Upper lobe of right lung (tissue), 1 donor: ENCODE results near the gene SLC6A12. TPM values are rescaled to one million over a fixed set of nuclear protein-coding genes. Genes with fewer than 3 reads are reported as not detected.

Experiments
- ATAC-seq: fragments of 200-7000 bp; cut with Tn5 transposase; one replicate; pipeline ENCODE4 v1.9.1; 2020; ENCODE audit warnings: mild to moderate bottlenecking, moderate library complexity
- DNase-seq: peaks from one replicate; pipeline ENCODE4 v3.0.0-alpha.2; 2020
- H3K27ac ChIP-seq: fragments of 200-600 bp; one replicate; pipeline ENCODE4 v1.8.0; 2022
- H3K27me3 ChIP-seq: fragments of 200-600 bp; one replicate; pipeline ENCODE4 v1.8.0; 2022; ENCODE audit warnings: mild to moderate bottlenecking
- H3K36me3 ChIP-seq: fragments of 200-600 bp; one replicate; pipeline ENCODE4 v1.8.0; 2022
- H3K4me1 ChIP-seq: fragments of 200-600 bp; one replicate; pipeline ENCODE4 v1.8.0; 2022
- H3K4me3 ChIP-seq: fragments of 200-600 bp; one replicate; pipeline ENCODE4 v1.8.0; 2022; ENCODE audit warnings: mild to moderate bottlenecking
- H3K9me3 ChIP-seq: fragments of 200-600 bp; one replicate; pipeline ENCODE4 v1.8.0; 2022
- CTCF ChIP-seq: fragments of 200-600 bp; IDR thresholded peaks from one replicate; pipeline ENCODE4 v1.8.0; 2022; ENCODE audit warnings: antibody characterized with exemption
- intact Hi-C: fragments of 100-400 bp; cut with DNase I; formaldehyde crosslinking; loops from one replicate; pipeline ENCODE4 v1.11.0; 2022
- total RNA-seq: library from RNA; stranded (reverse); fragmentation: NEBNext Ultra II Directional; extraction: Animal tissue kit (Norgen Biotek cat#: 25700); gene quantifications from one replicate; pipeline ENCODE4 v1.2.1, GENCODE V29; 2021
- donor health status: DM: no; HTN: yes; CAD: no; lungs with severe emphysema.

SLC6A12 gene
- total RNA-seq, 1 donor from 2014 or later, result 11.1 TPM

DNA sequence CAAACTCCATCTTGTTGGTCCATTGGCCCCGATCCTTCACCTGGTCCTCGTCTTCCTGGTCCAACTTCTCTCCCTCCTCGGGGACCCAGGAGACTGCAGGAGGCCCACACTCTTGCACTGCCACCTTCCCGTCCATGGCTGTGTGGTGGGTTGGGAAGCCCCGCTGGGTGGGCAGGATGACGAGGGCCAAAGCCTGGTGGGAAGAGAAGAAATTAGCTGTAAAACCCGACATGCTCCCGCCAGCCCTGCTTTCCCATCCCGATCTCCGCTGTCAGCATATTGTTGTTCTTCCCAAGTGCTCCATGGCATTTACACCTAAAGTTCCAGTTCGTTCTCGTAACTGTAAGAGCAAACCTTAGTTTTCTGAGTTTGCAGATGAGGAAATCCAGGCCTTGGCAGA is 4.1 kb downstream of the SLC6A12 start:
- Histone ChIP-seq H3K4me3 (no peak overlapping the region), H3K27me3 (peaks cover 21% of the 10 kb centered on the region), H3K9me3 (no peaks in the 10 kb centered on the region), H3K36me3 (no peaks in the 10 kb centered on the region), H3K4me1 (peaks cover 10% of the 10 kb centered on the region), H3K27ac (no peak overlapping the region)
- TF ChIP-seq CTCF, result no peak
- intact Hi-C loops, result no loop called here
- no peak for DNase-seq
- ATAC-seq, result no peak

- Histone ChIP-seq H3K27me3 (peaks cover 26% of the 10 kb centered on the region), H3K9me3 (no peaks in the 10 kb centered on the region), H3K4me3 (no peak overlapping the region), H3K4me1 (peaks cover 11% of the 10 kb centered on the region), H3K27ac (no peak overlapping the region), H3K36me3 (no peaks in the 10 kb centered on the region)
- ATAC-seq (no peak), DNase-seq (no peak)
- no peak for TF ChIP-seq CTCF
- intact Hi-C loops, result no loop called here
These were observed 4.7 kb downstream of the SLC6A12 start for GRCh38 chr12:209246-209645.

DNA sequence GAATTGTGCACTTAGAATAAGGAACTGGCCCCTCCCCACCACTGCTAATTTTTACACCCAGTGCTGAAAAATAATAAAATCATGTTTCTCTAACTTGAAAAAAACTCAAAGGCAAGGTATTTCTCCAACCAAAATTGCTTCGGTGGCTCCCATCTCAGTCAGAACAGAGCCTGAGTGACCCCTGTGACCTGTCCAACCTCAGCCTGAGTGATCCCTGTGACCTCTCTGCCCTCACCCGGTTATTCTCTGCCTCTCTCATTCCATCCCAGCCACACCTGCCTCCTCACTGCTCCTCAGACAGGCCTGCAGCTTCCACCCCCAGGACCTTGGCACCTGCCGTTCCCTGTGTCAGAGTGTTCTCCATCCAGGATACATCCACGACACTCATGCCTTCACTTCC is 5.1 kb downstream of the SLC6A12 start:
- no peak for TF ChIP-seq CTCF
- Histone ChIP-seq H3K27ac (no peak overlapping the region), H3K36me3 (no peaks in the 10 kb centered on the region), H3K27me3 (peaks cover 31% of the 10 kb centered on the region), H3K9me3 (no peaks in the 10 kb centered on the region), H3K4me1 (peaks cover 16% of the 10 kb centered on the region), H3K4me3 (no peak overlapping the region)
- ATAC-seq (no peak), DNase-seq (no peak)
- intact Hi-C loops, result no loop called here

DNA sequence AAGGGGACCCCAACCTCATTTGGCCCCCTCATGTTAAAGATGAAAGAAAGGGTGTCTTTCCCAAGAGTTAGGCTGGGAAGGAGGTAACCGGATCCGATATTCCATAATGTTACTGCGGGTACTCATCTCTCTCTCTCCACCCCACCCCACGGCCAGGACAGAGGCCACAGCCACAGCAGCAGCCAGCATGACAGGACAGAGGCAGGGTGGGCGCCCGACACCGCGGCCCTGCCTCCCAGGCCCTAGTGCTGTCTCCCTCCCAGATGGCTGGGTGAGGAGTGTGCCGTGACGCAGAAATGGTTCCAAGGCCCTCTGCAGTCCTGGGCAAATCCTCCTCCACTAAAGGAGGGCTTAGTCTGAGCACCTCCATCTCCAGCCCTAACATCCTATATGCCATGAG is 6.2 kb downstream of the SLC6A12 start:
- no peak for TF ChIP-seq CTCF
- intact Hi-C loops, result no loop called here
- no peak overlapping the region for H3K4me3 ChIP-seq
- no peak for ATAC-seq
- H3K9me3 ChIP-seq, result no peaks in the 10 kb centered on the region
- H3K27me3 ChIP-seq, result peaks cover 37% of the 10 kb centered on the region
- no peak overlapping the region for H3K27ac ChIP-seq
- H3K4me1 ChIP-seq, result peaks cover 11% of the 10 kb centered on the region
- DNase-seq, result no peak
- no peaks in the 10 kb centered on the region for H3K36me3 ChIP-seq

GRCh38 chr12:206746-207440 is 7.1 kb downstream of the SLC6A12 start:
- Histone ChIP-seq H3K4me3 (no peak overlapping the region), H3K36me3 (no peaks in the 10 kb centered on the region), H3K27me3 (peaks cover 37% of the 10 kb centered on the region), H3K4me1 (peaks cover 7% of the 10 kb centered on the region), H3K27ac (no peak overlapping the region), H3K9me3 (no peaks in the 10 kb centered on the region)
- intact Hi-C loops, result no loop called here
- TF ChIP-seq CTCF, result no peak
- ATAC-seq (no peak), DNase-seq (no peak)

DNA sequence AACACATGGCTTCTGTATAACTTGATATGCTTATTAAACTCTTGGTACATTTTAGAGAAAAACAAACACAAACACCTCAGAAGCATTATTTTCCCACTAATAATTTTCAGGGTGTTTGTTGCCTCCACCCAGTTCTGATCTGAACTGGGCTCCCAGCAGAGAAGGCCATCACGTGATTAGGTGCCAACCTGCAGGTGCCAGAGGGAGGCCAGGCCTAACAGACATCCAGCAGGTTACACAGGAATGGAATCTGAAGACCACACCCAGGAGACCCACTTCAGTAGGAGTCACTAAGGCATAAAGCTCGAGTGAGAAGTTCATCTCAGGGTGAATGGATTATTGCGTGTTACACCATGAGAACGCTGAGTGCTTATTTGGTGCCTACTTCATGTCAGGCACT is 8.9 kb downstream of the SLC6A12 start:
- H3K27me3 ChIP-seq, result peaks cover 35% of the 10 kb centered on the region

More for the DNA sequence above, 8.9 kb downstream of the SLC6A12 start:
- no peak for TF ChIP-seq CTCF
- Histone ChIP-seq H3K9me3 (no peaks in the 10 kb centered on the region), H3K27ac (no peak overlapping the region), H3K4me1 (peaks cover 7% of the 10 kb centered on the region), H3K4me3 (no peak overlapping the region), H3K36me3 (no peaks in the 10 kb centered on the region)
- ATAC-seq (peak; percentile 67), DNase-seq (no peak)
- intact Hi-C loops, result no loop called here
